ENCODE measurements around the gene FNBP1. TPM values are rescaled to one million over a fixed set of nuclear protein-coding genes. Genes with fewer than 3 reads are reported as not detected.

The FNBP1 gene
- total RNA-seq, 4 donors from 2014 or later, result 29.7 to 62.3 (median 40.0) TPM

- intact Hi-C loops (cut with DNase I; ENCODE audit: low total_unique reads), result loop anchor here (10.0 kb wide), 2 partner anchors 173 to 223 kb away; partner anchors contain the start of gene GPR107
- TF ChIP-seq CTCF (IDR thresholded peaks at IDR 0.05) (no peak), POLR2A (IDR thresholded peaks at IDR 0.05) (no peak)
- WGBS, 2 donors, result 74 to 78% methylated on average over 11 to 19 of the region's 19 CpGs
- H3K4me3 ChIP-seq (ENCODE audit: low read depth, poor library complexity, severe bottlenecking), result no peak overlapping the region
- no peak for DNase-seq (ENCODE audit: low spot score in 2 of 2)
Observed at GRCh38 chr9:129881547-129882324, 161.3 kb downstream of the FNBP1 start.

- DNase-seq (ENCODE audit: low spot score in 2 of 2), result no peak
- 82 to 84% methylated on average over 26 to 28 of the region's 28 CpGs for WGBS, 2 donors
- intact Hi-C loops (cut with DNase I; ENCODE audit: low total_unique reads), result loop anchor here (10.0 kb wide), 2 partner anchors 174 to 224 kb away; partner anchors contain the start of gene GPR107
- H3K4me3 ChIP-seq (ENCODE audit: low read depth, poor library complexity, severe bottlenecking), result no peak overlapping the region
- no peak for TF ChIP-seq POLR2A (IDR thresholded peaks at IDR 0.05)
- no peak for TF ChIP-seq CTCF (IDR thresholded peaks at IDR 0.05)
Observed at GRCh38 chr9:129880654-129881546, 162.1 kb downstream of the FNBP1 start.

- intact Hi-C loops (cut with DNase I; ENCODE audit: low total_unique reads), result loop anchor here (10.0 kb wide), 2 partner anchors 175 to 225 kb away; partner anchors contain the start of gene GPR107
- DNase-seq (ENCODE audit: low spot score in 2 of 2), result no peak
- WGBS, 2 donors, result 91 to 92% methylated on average over 27 to 31 of the region's 31 CpGs
- TF ChIP-seq POLR2A (IDR thresholded peaks at IDR 0.05) (no peak), CTCF (IDR thresholded peaks at IDR 0.05) (no peak)
- H3K4me3 ChIP-seq (ENCODE audit: low read depth, poor library complexity, severe bottlenecking), result no peak overlapping the region
Observed at GRCh38 chr9:129879991-129880653, 162.9 kb downstream of the FNBP1 start.

GRCh38 chr9:129879103-129879699, 163.8 kb downstream of the FNBP1 start:
- no peak overlapping the region for H3K4me3 ChIP-seq (ENCODE audit: low read depth, poor library complexity, severe bottlenecking)
- TF ChIP-seq POLR2A (IDR thresholded peaks at IDR 0.05), result no peak
- 88 to 90% methylated on average over 13 to 17 of the region's 17 CpGs for WGBS, 2 donors
- DNase-seq (ENCODE audit: low spot score in 2 of 2), result no peak
- intact Hi-C loops (cut with DNase I; ENCODE audit: low total_unique reads), result no loop called here

GRCh38 chr9:129878291-129878690, 164.7 kb downstream of the FNBP1 start:
- no peak overlapping the region for H3K4me3 ChIP-seq (ENCODE audit: low read depth, poor library complexity, severe bottlenecking)
- no peak for TF ChIP-seq POLR2A (IDR thresholded peaks at IDR 0.05)
- no peak for TF ChIP-seq CTCF (IDR thresholded peaks at IDR 0.05)
- DNase-seq (ENCODE audit: low spot score in 2 of 2), result no peak
- intact Hi-C loops (cut with DNase I; ENCODE audit: low total_unique reads), result no loop called here
- 90 to 96% methylated on average over 10 to 11 of the region's 11 CpGs for WGBS, 2 donors

Data from lower leg skin (tissue), 4 donors.